HepG2 (cell line): Measurements from ENCODE around the gene ARHGAP45. TPM values are rescaled to one million over a fixed set of nuclear protein-coding genes. Genes with fewer than 3 reads are reported as not detected.

ENCODE experiments used
- AGO2 ChIP-seq: fragments of 200-400 bp; formaldehyde crosslinking; optimal IDR thresholded peaks from 2 replicates; pipeline ENCODE3; 2017; ENCODE audit warnings: mild to moderate bottlenecking, low read depth, low read length, moderate library complexity
- DMAP1 ChIP-seq: IDR thresholded peaks from 2 replicates; pipeline ENCODE4 v1.6.1; 2016
- HMGXB3 ChIP-seq: sonication (generic); formaldehyde crosslinking; IDR thresholded peaks from 2 replicates; pipeline ENCODE4 v1.4.0; 2020; ENCODE audit warnings: missing genetic modification reagents, borderline replicate concordance
- MYPOP ChIP-seq: sonication (generic); formaldehyde crosslinking; IDR thresholded peaks from 2 replicates; pipeline ENCODE4 v1.8.1; 2023; ENCODE audit warnings: mild to moderate bottlenecking, moderate library complexity, missing genetic modification reagents
- SSRP1 ChIP-seq: IDR thresholded peaks from 2 replicates; pipeline ENCODE4 v1.6.1; 2016; ENCODE audit warnings: control low read depth
- SYNCRIP ChIP-seq: fragments of 200-400 bp; formaldehyde crosslinking; IDR thresholded peaks from 2 replicates; pipeline ENCODE4 v1.6.1; 2018; ENCODE audit warnings: mild to moderate bottlenecking, low read depth, low read length; ENCODE audit not compliant: insufficient read depth
- ZBTB39 ChIP-seq: sonication (generic); formaldehyde crosslinking; IDR thresholded peaks from 2 replicates; pipeline ENCODE4 v1.5.0; 2020; ENCODE audit warnings: missing genetic modification reagents
- ZNF574 ChIP-seq: sonication (generic); formaldehyde crosslinking; IDR thresholded peaks from 2 replicates; pipeline ENCODE4 v1.4.0; 2020; ENCODE audit warnings: missing genetic modification reagents
- ZNF660 ChIP-seq: sonication (generic); formaldehyde crosslinking; IDR thresholded peaks from 2 replicates; pipeline ENCODE4 v1.5.1; 2020; ENCODE audit warnings: mild to moderate bottlenecking, low read depth, missing genetic modification reagents, borderline replicate concordance
- ZNF788 ChIP-seq: sonication (generic); formaldehyde crosslinking; IDR thresholded peaks from 2 replicates; pipeline ENCODE4 v1.5.0; 2020; ENCODE audit warnings: mild to moderate bottlenecking, missing genetic modification reagents, borderline replicate concordance
- polyA plus RNA-seq, 8 experiments: library from polyadenylated mRNA; depleted of rRNA in 3 of 8; stranded (reverse) in 7 of 8; unstranded in 1 of 8; fragments of >200 nt; fragmentation: Illumina TruSeq in 4 of 8; extraction: Trizol in 4 of 8; gene quantifications; 2 replicates each; pipeline versions ENCODE4 v1.2.1 to v1.2.3, GENCODE V29; 2011 to 2016; ENCODE audit warnings: low read depth in 4 of 8, missing spikeins in 1 of 8, mixed read lengths in 1 of 8; ENCODE audit not compliant: insufficient read depth in 1 of 8
- total RNA-seq, 5 experiments: library from RNA; depleted of rRNA; stranded (reverse); fragments of >200 nt; fragmentation: Illumina TruSeq; extraction: Trizol; gene quantifications; 2 replicates each; pipeline ENCODE4 v1.2.3, GENCODE V29; 2016; ENCODE audit warnings: low read depth in 1 of 5

ARHGAP45 gene
- total and polyA plus RNA-seq, 2 of the 13 experiments (the other 11 are each of a cell fraction or from before 2014, with no cell fraction given): 0.84 to 32.0 TPM

GRCh38 chr19:1050989-1051788 lies 15.8 kb upstream of the ARHGAP45 start (continued):
- TF ChIP-seq ZNF788 (peak; percentile 80; the same call in 1 of the 2 replicates), MYPOP (CRISPR knock-in tag) (peak; percentile 73; the same call in 1 of the 2 replicates), ZBTB39 (CRISPR knock-in tag) (peak; percentile 70; the same call in 1 of the 2 replicates), AGO2 (peak; percentile 52), SYNCRIP (no peak), ZNF660 (CRISPR knock-in tag) (0 out of 2 replicates have a peak, but pooled peaks have one; percentile 43), ZNF574 (peak; percentile 79), DMAP1 (CRISPR knock-in tag) (peak; percentile 77; the same call in 1 of the 2 replicates), HMGXB3 (CRISPR knock-in tag) (no peak; the same call in 1 of the 2 replicates), SSRP1 (CRISPR knock-in tag) (peak; percentile 58; the same call in 1 of the 2 replicates)
- TF ChIP-seq, all 625 proteins: peak for 256
